Activated T-helper 17 cell treated with anti-CD3 and anti-CD28 coated beads, Interleukin-2, amount 50 U/mL, for 72 hours (primary cell): Measurements from ENCODE around the gene GPX4. TPM values are rescaled to one million over a fixed set of nuclear protein-coding genes. Genes with fewer than 3 reads are reported as not detected.

Experiments
- ATAC-seq: fragments of 150-1000 bp; cut with Tn5 transposase; replicated peaks from 2 replicates; pipeline ENCODE4 v1.10.0; 2021; ENCODE audit warnings: mild to moderate bottlenecking, moderate library complexity
- H3K27ac Mint-ChIP-seq: one replicate; pipeline ENCODE4 v1.8.0; 2022; ENCODE audit warnings: mixed read lengths
- H3K27me3 Mint-ChIP-seq: one replicate; pipeline ENCODE4 v1.8.0; 2022; ENCODE audit warnings: mixed read lengths
- H3K36me3 Mint-ChIP-seq: one replicate; pipeline ENCODE4 v1.8.0; 2022; ENCODE audit warnings: low read depth, mild to moderate bottlenecking, mixed read lengths
- H3K4me1 Mint-ChIP-seq: one replicate; pipeline ENCODE4 v1.8.0; 2022; ENCODE audit warnings: mixed read lengths
- H3K4me3 Mint-ChIP-seq: one replicate; pipeline ENCODE4 v1.8.0; 2022; ENCODE audit warnings: mild to moderate bottlenecking, mixed read lengths
- H3K9me3 Mint-ChIP-seq: one replicate; pipeline ENCODE4 v1.8.0; 2022; ENCODE audit warnings: mixed read lengths
- total RNA-seq, 2 donors: library from RNA; stranded (reverse); gene quantifications; one replicate each; pipeline ENCODE4 v1.2.3, GENCODE V29; 2022

The GPX4 gene
- total RNA-seq, 2 donors from 2014 or later = 110 to 170 TPM

DNA sequence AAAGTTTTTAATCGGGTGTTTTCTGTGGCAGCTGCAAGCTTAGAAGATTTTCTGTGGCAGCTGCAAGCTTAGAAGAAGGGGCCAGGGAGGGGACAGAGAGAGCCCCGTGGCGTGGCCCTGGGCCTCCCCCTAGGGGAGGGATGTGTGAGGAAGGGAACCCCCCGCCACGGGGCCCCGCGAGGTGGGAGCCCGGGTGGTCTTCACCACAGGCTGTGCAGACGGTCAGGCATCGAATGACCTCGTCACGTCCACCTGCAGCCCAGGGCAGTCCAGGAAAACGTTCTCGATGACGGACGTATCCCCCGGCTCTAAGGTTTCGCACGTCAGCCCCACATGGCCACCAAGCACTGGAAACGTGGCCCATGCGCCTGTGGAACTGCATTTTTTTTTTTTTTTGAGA is 17.2 kb upstream of the GPX4 start:
- ATAC-seq = no peak
- no peaks in the 10 kb centered on the region for H3K27me3 Mint-ChIP-seq
- H3K27ac Mint-ChIP-seq = peak overlapping the region; percentile 20
- H3K36me3 Mint-ChIP-seq = peaks cover 82% of the 10 kb centered on the region
- H3K4me1 Mint-ChIP-seq = peaks cover 22% of the 10 kb centered on the region
- no peaks in the 10 kb centered on the region for H3K9me3 Mint-ChIP-seq
- H3K4me3 Mint-ChIP-seq = no peak overlapping the region

DNA sequence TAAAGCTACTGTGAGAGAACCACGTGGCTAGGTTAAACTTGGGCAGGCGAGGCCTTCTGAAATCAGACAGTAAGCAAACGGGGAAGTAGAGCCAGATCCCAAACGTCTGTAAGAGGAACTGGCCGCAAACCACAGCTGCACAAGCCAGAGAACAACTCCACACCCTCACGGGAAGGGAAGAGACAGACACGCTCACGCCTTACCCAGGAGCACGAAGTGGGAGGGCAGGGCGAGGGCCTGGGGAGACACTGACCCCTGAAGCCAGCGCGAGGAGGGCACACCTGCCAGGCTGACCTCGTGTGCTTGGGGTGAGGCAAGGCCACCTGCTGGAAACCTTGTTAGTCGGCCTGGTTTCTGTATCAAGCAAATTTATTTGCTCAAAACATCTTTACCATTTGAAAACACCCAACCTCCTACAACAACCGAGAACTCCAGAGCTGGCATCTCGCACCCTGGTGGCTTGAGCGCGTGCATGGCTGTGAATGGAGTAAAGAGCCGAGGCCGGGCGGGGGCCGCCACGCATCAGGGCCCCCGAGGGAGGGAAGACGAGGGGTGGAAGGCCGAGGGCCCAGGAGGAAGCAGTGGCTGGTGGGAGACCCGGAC is 15.9 kb upstream of the GPX4 start:
- Mint-ChIP-seq H3K27ac (peak overlapping the region; percentile 92), H3K27me3 (no peaks in the 10 kb centered on the region), H3K36me3 (peaks cover 84% of the 10 kb centered on the region), H3K4me1 (peaks cover 22% of the 10 kb centered on the region), H3K4me3 (peak overlapping the region; percentile 67), H3K9me3 (no peaks in the 10 kb centered on the region)
- ATAC-seq = peak; percentile 38

DNA sequence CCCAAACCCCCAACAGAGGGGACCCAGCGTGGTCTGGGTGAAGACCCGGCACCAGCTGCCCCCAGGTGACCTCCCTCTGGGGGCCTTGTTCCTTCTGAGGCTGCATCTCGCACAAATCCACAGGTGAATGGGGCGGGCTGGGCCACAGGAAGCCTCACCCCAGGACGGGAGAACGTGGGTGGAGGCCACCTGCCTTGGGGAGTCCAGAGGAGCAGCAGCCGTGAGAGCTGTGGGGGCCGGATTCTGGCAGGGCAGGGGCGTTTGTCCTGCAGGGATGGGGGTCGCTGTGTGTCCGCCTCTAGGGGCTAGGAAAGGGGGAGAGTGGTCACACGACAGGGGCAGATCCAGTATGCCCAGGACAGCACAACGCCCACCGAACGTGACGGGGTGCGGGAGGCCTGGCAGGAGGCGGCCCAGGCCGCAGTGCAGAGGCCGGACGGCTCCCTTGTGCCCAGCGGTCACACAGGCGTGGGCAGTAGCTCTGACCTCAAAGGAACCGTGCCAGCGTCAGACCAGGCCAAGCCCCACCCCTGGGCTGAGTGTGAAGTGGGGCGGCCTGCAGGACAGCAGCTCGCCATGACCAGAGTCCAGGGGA is 15.3 kb upstream of the GPX4 start:
- peak; percentile 22 for ATAC-seq
- Mint-ChIP-seq H3K4me3 (peak overlapping the region; percentile 67), H3K27ac (peak overlapping the region; percentile 92), H3K4me1 (peaks cover 22% of the 10 kb centered on the region), H3K27me3 (no peaks in the 10 kb centered on the region), H3K9me3 (no peaks in the 10 kb centered on the region), H3K36me3 (peaks cover 84% of the 10 kb centered on the region)

DNA sequence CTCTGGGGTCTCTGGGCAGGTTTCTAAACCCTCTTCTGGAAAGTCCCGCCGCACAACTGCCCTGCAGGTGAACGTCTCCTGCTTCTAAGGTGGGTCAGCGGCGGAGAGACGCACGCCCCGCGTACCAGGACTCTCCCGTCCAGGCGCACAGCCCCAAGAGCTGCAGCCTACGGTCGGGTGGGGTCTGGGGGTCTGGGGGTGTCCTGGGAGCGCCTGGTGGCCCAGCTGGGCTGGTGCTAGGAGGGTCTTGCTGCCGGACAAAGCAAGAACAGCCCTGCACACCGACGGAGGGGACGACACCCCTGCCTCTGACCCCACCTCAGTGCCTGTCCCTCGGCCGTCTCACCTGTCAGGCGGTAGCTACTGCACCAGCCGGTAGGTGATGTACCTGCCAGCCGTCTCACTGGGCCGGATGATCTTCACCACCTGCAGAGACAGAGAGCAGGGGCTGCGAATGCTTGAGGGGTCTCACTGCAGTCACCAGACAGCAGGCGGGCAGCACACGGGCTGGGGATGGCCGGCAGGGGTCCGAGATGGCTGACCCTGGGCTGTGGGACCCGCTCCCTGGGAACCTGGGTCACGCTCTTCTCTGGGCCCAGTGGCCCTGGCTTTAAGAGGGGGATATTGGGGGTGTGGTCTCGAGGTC is 14.5 kb upstream of the GPX4 start:
- Mint-ChIP-seq H3K27ac (peak overlapping the region; percentile 92), H3K9me3 (no peaks in the 10 kb centered on the region), H3K36me3 (peaks cover 84% of the 10 kb centered on the region), H3K4me1 (peaks cover 22% of the 10 kb centered on the region), H3K27me3 (no peaks in the 10 kb centered on the region), H3K4me3 (no peak overlapping the region)
- ATAC-seq = no peak

DNA sequence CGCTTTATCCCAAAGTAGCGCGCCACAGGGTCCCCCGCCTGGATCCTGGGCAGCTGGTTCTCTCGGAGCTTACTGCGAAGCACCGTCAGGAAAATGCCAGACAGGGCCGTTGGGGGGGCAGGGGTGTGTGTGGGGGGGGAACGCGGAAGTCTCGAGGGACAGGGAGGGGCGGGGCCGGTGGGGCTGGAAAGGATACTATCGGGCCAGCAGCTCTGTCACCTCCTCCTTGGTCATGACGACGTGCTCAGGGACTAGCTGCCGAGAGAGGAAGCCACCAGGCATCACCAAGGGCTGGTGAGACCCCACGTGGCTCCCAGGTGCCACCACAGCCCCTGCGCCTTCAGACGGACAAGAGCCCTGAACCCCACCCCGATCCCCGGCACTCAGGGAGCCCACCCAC is 13.9 kb upstream of the GPX4 start:
- no peaks in the 10 kb centered on the region for H3K27me3 Mint-ChIP-seq
- no peak overlapping the region for H3K27ac Mint-ChIP-seq
- H3K9me3 Mint-ChIP-seq = no peaks in the 10 kb centered on the region
- peaks cover 84% of the 10 kb centered on the region for H3K36me3 Mint-ChIP-seq
- ATAC-seq = no peak
- H3K4me1 Mint-ChIP-seq = peaks cover 20% of the 10 kb centered on the region
- H3K4me3 Mint-ChIP-seq = no peak overlapping the region

DNA sequence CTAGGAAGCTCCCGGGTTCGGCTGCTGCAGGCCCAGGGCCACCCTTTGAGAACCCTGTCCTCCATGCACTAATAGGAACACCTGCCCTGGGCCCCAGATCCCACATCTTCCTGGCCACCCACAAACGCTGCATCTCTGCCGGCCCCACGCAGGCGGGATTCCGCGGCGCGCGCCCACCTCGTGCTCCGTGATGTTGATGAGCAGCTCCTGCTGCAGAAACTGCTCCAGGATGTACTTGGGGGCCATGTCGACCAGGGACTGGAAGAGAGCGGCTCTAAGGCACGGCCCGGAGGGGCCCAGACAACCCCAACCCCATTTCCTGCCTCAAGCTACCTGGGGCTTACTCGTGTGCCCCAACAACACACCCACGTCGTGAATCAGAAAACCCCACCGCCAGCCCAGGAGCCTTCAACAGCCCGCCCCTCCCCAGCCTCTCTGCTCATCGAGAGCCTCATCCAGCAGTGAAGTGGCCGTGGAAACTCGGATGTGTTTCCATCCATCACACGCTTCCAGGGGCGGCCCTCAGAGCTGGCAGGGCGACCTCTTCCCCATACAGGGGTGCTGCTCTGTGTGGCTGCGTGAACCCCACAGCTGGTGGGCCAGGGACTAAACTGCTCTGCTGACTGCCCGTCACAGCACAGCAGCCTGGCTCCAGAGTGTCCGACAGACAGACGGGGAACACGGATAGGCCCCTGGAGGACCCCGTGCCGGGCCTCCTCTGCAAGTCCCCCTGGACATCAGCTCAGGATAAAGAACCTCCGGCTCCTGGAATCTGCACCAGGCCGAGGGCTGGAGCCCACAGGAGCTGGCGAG is 12.9 kb upstream of the GPX4 start:
- H3K4me3 Mint-ChIP-seq = no peak overlapping the region
- H3K4me1 Mint-ChIP-seq = peaks cover 21% of the 10 kb centered on the region
- H3K9me3 Mint-ChIP-seq = no peaks in the 10 kb centered on the region
- ATAC-seq = no peak
- H3K36me3 Mint-ChIP-seq = peaks cover 80% of the 10 kb centered on the region
- H3K27me3 Mint-ChIP-seq = no peaks in the 10 kb centered on the region
- H3K27ac Mint-ChIP-seq = no peak overlapping the region

DNA sequence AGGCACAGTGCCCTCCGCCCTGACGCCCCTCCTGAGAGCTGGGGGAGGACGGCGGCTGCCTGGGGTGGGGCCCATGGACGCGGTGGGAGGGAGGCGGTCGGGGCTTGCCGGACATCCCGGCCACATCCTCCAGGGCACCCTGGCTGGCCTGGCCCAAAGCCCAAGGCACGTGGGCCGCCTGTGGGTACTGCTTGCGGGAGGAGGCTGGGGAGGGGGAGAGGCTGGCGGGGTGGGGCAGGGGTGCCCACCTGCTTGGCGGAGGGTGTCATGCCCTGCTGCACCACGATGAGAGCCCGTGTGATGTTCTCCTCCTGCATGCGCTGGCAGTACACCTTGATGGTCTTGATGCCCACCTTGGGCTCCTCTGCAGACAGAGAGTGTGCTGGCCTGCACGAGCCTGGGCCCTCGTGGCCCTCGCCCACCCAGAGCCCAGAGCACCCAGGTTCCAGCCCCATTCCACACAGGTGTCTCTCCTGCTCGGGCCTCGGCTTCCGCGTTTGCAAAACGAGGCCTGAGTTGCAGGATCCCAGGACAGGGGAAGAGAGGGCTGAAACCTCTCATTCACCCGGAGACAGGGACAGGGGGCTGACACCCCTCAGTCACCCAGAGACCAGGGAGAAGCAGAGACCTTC is 12.1 kb upstream of the GPX4 start:
- Mint-ChIP-seq H3K36me3 (peaks cover 74% of the 10 kb centered on the region), H3K4me3 (no peak overlapping the region), H3K9me3 (no peaks in the 10 kb centered on the region), H3K27me3 (no peaks in the 10 kb centered on the region), H3K27ac (no peak overlapping the region), H3K4me1 (peaks cover 23% of the 10 kb centered on the region)
- no peak for ATAC-seq

DNA sequence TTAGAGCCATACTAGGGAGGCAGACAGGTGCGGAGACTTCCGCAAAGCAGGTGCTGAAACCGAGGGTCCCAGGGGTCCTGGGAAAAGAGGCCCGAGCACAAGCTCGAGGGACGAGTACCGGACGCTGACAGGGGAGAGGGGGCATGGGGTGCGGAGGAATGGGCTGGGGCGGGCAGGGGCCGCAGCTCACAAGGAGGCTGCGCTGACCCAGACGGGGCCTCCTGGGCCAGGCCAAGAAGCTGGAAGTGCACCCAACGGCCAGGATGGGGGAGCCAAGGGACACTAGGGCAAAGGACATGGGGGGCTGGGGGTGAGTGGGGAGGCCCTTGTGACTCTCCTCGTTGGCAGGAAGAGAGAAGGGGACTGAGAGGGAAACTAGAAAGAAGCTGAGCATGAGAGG is 10.5 kb upstream of the GPX4 start:
- Mint-ChIP-seq H3K9me3 (no peaks in the 10 kb centered on the region), H3K4me1 (peaks cover 19% of the 10 kb centered on the region), H3K4me3 (peak overlapping the region; percentile 90), H3K36me3 (peaks cover 63% of the 10 kb centered on the region), H3K27ac (peak overlapping the region; percentile 28), H3K27me3 (no peaks in the 10 kb centered on the region)
- ATAC-seq = no peak

DNA sequence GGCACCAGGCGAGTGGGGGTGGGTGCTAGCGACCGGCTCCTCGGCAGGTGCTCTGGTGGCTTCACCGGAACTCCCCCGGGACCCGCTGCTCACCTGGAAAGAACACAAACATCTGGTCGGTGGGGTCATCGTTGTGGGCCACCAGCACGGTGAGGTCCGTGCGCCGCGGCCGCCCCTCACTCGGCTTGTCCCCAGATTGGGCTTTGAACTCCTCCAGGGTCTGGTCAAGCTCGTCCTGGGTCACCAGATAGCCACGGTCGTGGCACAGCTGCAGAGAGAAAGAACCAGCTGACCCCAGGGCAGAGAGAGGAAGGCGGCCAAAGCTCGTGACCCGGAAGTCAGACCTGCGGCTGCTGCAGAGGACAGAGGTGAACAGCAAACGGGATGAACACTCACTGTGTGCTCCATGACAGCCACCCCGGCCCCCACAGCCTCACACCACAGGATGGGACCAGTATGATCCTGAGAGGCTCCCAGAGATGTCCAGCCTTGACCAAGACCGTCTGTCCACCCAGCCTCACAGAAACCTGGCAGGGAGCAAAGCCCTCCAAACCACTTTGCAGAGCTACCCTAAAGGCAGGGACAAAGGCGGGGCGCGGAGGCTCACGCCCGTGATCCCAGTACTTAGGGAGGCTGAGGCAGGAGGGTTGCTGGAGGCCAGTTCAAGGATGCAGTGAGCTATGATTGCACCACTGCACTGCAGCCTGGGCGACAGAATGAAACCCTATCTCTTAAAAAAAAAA is 9.8 kb upstream of the GPX4 start:
- Mint-ChIP-seq H3K4me1 (peaks cover 22% of the 10 kb centered on the region), H3K27ac (peak overlapping the region; percentile 65), H3K27me3 (no peaks in the 10 kb centered on the region), H3K4me3 (peak overlapping the region; percentile 90), H3K36me3 (peaks cover 61% of the 10 kb centered on the region), H3K9me3 (no peaks in the 10 kb centered on the region)
- no peak for ATAC-seq

DNA sequence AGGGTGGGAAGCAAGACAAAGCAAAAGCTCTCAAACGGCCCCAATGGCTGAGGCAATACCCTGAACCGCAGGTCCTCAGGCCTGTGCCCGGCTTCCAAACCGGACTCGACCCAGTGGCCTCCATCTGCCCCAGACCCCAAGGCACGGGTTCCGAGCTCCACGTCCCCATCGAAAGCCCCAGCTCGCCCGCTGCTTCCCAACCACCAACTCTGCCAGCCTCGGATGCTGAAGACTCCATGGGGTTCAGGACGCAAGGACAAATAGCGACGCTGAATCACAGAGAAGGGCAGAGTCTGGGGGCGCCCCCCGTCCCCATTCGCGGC is 9.2 kb upstream of the GPX4 start:
- H3K36me3 Mint-ChIP-seq = peaks cover 63% of the 10 kb centered on the region
- H3K27me3 Mint-ChIP-seq = no peaks in the 10 kb centered on the region
- peak overlapping the region; percentile 90 for H3K4me3 Mint-ChIP-seq
- H3K27ac Mint-ChIP-seq = peak overlapping the region; percentile 65
- no peaks in the 10 kb centered on the region for H3K9me3 Mint-ChIP-seq
- peaks cover 29% of the 10 kb centered on the region for H3K4me1 Mint-ChIP-seq
- ATAC-seq = peak; percentile 3

DNA sequence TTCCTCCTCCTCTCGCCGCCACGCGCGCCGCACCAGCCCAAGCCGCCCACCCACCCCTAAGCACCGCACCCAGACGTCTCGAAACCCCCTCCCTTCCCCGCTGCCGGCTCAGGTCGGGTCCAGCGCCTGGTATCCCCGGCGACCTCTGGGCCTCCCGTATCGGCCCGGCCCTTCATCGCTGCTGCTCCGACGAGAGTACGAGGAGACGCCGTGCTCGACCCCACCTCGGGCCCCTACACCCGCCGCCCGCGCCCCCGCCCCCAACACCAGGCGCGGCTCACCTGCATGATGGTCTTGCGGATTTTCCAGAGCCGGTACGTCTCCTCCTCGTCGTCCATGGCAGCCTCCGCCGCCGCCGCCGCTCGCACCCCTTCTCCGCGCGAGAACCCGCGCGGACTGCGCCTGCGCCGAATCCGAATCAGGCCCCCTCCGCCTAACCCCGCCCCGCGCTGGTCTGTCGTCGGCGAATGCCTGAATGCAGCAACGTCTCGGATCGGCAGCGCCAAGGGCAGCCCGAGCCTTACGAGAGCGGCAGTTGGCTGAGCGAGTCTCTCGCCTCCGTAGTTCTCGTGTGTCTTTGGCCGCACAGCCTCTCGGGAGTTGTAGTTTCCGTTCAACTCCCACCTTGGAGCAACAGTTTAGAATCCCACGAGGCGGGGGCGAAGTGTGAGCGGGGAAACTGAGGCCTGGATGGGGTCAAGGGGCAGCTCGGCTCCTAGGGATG is 8.7 kb upstream of the GPX4 start, which contains the start of gene POLR2E:
TSS of gene POLR2E (minus strand) at position 398 of the 724 bp plus-strand sequence. CDS start at position 338, 60 bp downstream.
- H3K4me3 Mint-ChIP-seq = peak within 1 kb of the TSS; percentile 90
- peak within 1 kb of the TSS; percentile 65 for H3K27ac Mint-ChIP-seq
- no peaks in the 10 kb centered on the region for H3K9me3 Mint-ChIP-seq
- ATAC-seq = peak; percentile 88
- peaks cover 63% of the 10 kb centered on the region for H3K36me3 Mint-ChIP-seq
- H3K4me1 Mint-ChIP-seq = peaks cover 34% of the 10 kb centered on the region
- no peaks in the 10 kb centered on the region for H3K27me3 Mint-ChIP-seq

DNA sequence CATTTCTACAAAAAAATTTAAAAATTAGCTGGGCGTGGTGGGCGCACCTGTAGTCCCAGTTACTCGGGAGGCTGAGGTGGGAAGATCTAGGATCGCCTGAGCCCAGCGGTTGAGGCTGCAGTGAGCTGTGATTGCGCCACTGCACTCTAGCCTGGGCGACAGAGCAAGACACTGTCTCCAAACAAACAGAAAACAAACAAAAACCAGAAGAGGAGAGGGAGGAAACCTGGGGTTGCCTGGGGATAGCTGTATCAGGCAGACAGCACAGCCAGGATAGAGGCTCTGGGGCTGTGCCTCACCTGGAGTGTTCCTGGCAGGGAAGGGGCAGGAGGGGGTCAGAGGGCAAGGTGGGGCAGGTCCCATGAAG is 6.0 kb upstream of the GPX4 start:
- peak overlapping the region; percentile 89 for H3K27ac Mint-ChIP-seq
- peaks cover 47% of the 10 kb centered on the region for H3K36me3 Mint-ChIP-seq
- peaks cover 36% of the 10 kb centered on the region for H3K4me1 Mint-ChIP-seq
- H3K4me3 Mint-ChIP-seq = peak overlapping the region; percentile 74
- no peak for ATAC-seq
- no peaks in the 10 kb centered on the region for H3K9me3 Mint-ChIP-seq
- H3K27me3 Mint-ChIP-seq = no peaks in the 10 kb centered on the region
